Nephron (organoid): ENCODE results near the gene LYSMD4.
A peak's percentile ranks its signal among the peaks of the same experiment; 100 is the strongest.

Source experiments
- H3K27ac Mint-ChIP-seq, 3 experiments: 2 replicates each; pipeline ENCODE4 v1.8.0; 2020; ENCODE audit warnings: mixed read lengths in 3 of 3, mild to moderate bottlenecking in 2 of 3, moderate library complexity in 1 of 3
- H3K27me3 Mint-ChIP-seq: 2 replicates; pipeline ENCODE4 v1.8.0; 2021; ENCODE audit warnings: low read depth, mild to moderate bottlenecking, moderate library complexity, mixed read lengths
- H3K36me3 Mint-ChIP-seq: 2 replicates; pipeline ENCODE4 v1.8.0; 2020; ENCODE audit warnings: low read depth, mixed read lengths
- H3K4me1 Mint-ChIP-seq: 2 replicates; pipeline ENCODE4 v1.8.0; 2020; ENCODE audit warnings: mixed read lengths
- H3K4me3 Mint-ChIP-seq, 3 experiments: 2 replicates each; pipeline ENCODE4 v1.8.0; 2020; ENCODE audit warnings: mild to moderate bottlenecking in 3 of 3, mixed read lengths in 3 of 3, moderate library complexity in 2 of 3
- H3K9me3 Mint-ChIP-seq: 2 replicates; pipeline ENCODE4 v1.8.0; 2020; ENCODE audit warnings: mixed read lengths
- TF ChIP-seq, protein P1 (sequence below), 3 experiments: fragments of 200-600 bp; sonication (generic); IDR thresholded peaks; one replicate each; pipeline ENCODE4 v1.5.0; 2021; ENCODE audit warnings: antibody characterized with exemption in 3 of 3; ENCODE audit not compliant: unreplicated experiment in 3 of 3

The LYSMD4 gene

DNA sequence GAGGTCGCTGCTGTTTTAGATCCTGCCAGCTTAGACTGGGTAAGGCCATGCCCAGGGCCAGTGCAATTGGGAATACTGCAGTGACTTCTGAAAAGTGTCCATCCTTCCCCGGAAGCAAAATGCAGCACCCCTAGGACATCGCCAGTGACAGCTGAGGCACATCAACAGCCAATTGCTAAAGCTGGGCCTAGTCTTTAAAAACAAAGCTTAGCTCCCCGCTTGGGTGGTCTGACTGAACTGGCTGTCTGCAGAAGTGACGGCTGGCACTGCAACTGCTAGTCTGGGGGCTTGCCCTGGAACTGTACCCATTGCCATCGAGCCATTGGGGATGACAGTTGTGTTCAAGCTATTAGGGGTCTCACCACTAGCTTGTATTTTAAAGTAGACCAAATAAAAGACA, 4.3 kb downstream of the LYSMD4 start:
- H3K4me1 Mint-ChIP-seq: peaks cover 42% of the 10 kb centered on the region
- no peaks in the 10 kb centered on the region for H3K27me3 Mint-ChIP-seq
- peaks cover 39% of the 10 kb centered on the region for H3K36me3 Mint-ChIP-seq
- H3K9me3 Mint-ChIP-seq: peaks cover 9% of the 10 kb centered on the region
- no peak overlapping the region for H3K27ac Mint-ChIP-seq
- no peak overlapping the region for H3K4me3 Mint-ChIP-seq
- TF ChIP-seq, protein P1, sequence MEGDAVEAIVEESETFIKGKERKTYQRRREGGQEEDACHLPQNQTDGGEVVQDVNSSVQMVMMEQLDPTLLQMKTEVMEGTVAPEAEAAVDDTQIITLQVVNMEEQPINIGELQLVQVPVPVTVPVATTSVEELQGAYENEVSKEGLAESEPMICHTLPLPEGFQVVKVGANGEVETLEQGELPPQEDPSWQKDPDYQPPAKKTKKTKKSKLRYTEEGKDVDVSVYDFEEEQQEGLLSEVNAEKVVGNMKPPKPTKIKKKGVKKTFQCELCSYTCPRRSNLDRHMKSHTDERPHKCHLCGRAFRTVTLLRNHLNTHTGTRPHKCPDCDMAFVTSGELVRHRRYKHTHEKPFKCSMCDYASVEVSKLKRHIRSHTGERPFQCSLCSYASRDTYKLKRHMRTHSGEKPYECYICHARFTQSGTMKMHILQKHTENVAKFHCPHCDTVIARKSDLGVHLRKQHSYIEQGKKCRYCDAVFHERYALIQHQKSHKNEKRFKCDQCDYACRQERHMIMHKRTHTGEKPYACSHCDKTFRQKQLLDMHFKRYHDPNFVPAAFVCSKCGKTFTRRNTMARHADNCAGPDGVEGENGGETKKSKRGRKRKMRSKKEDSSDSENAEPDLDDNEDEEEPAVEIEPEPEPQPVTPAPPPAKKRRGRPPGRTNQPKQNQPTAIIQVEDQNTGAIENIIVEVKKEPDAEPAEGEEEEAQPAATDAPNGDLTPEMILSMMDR (IDR thresholded peaks at IDR 0.05; ENCODE audit: unreplicated experiment in 3 of 3): no peak

DNA sequence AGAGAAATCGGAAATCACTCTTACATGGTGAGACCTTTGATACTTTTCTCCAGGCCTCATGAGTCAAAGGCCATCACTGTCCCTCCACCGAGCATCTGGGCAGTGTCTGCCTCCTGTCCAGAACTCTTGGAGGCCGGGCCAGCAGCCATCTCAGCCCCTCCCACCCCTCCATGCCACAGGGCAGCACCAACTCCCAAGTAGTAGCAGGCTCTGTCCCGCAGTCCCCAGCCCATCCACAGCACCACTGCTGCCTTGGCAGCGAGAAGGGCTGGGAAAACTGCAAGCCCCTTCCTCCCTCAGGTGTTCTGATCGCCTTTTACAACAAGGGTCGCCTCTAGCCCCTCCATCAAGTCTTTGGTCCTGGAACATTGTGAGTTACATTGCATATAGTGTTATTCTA, 5.5 kb downstream of the LYSMD4 start:
- peaks cover 42% of the 10 kb centered on the region for H3K4me1 Mint-ChIP-seq
- TF ChIP-seq, protein P1 (IDR thresholded peaks at IDR 0.05; ENCODE audit: unreplicated experiment in 3 of 3): no peak
- no peak overlapping the region for H3K4me3 Mint-ChIP-seq
- peaks cover 16% of the 10 kb centered on the region for H3K9me3 Mint-ChIP-seq
- H3K27ac Mint-ChIP-seq: peak overlapping the region in 1 of 3 experiments; percentile 44
- peaks cover 50% of the 10 kb centered on the region for H3K36me3 Mint-ChIP-seq
- no peaks in the 10 kb centered on the region for H3K27me3 Mint-ChIP-seq

DNA sequence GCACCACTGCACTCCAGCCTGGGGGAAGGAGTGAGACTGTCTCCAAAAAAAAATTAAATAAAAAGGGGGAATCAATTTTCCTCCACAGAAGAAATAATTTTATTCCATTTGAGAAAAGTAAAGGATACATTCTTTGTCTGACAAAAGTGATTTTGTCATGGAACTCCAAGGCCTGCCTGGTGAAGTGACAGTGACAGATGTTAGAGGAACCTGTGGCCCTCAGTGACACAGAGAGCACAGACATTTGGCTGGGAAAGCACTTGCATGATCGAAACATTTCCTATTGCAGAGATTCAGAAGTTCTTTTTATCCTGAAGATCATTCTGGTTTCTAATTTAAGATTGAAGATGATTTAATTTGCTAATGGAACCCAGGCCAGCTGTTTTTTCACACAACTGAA, 5.9 kb downstream of the LYSMD4 start:
- H3K9me3 Mint-ChIP-seq: peaks cover 17% of the 10 kb centered on the region
- H3K27me3 Mint-ChIP-seq: no peaks in the 10 kb centered on the region
- H3K4me3 Mint-ChIP-seq: no peak overlapping the region
- peaks cover 52% of the 10 kb centered on the region for H3K36me3 Mint-ChIP-seq
- TF ChIP-seq, protein P1 (IDR thresholded peaks at IDR 0.05; ENCODE audit: unreplicated experiment in 3 of 3): no peak
- H3K27ac Mint-ChIP-seq: peak overlapping the region in 1 of 3 experiments; percentile 44
- peaks cover 41% of the 10 kb centered on the region for H3K4me1 Mint-ChIP-seq

DNA sequence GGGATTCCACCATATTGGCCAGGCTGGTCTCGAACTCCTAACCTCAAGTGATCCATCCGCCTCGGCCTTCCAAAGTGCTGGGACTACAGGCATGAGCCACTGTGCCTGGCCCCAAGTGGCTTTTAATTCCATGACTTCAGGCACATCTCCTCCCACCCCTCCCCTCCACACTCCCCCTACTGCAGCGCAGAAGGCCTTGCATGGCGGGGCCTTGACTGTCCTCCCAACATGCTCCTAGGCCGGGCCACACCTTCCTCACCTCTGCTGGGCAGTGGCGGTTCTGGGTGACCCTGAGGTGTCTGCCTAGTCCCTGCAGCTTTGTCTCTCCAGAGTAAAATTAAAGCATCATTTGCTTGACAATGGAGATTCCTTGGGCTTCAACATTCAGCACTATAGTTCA, 6.9 kb downstream of the LYSMD4 start:
- Mint-ChIP-seq H3K9me3 (peaks cover 23% of the 10 kb centered on the region), H3K36me3 (peaks cover 60% of the 10 kb centered on the region), H3K4me3 (no peak overlapping the region), H3K27me3 (no peaks in the 10 kb centered on the region), H3K4me1 (peaks cover 33% of the 10 kb centered on the region), H3K27ac (peak overlapping the region in 1 of 3 experiments; percentile 7)
- TF ChIP-seq, protein P1 (IDR thresholded peaks at IDR 0.05; ENCODE audit: unreplicated experiment in 3 of 3): no peak

DNA sequence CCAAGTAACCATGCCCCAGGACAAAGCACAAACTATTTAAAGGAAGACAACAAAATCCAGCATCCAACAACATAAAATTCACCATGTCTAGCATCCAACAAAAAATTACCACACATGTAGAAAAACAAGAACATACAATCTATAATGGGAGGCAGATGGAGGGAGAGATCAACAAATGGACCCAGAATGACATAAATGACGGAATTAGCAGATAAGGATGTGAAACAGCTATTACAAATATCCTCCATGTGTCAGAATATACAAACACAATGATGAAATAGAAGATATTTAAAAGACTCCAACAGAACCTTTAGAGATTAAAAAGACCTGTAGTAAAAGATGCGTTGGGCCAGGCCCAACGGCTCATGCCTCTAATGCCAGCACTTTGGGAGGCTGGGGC, 10.8 kb downstream of the LYSMD4 start:
- Mint-ChIP-seq H3K4me1 (peaks cover 31% of the 10 kb centered on the region), H3K4me3 (no peak overlapping the region), H3K27me3 (no peaks in the 10 kb centered on the region), H3K9me3 (peaks cover 26% of the 10 kb centered on the region), H3K36me3 (peaks cover 70% of the 10 kb centered on the region), H3K27ac (no peak overlapping the region)
- TF ChIP-seq, protein P1 (IDR thresholded peaks at IDR 0.05; ENCODE audit: unreplicated experiment in 3 of 3): no peak

DNA sequence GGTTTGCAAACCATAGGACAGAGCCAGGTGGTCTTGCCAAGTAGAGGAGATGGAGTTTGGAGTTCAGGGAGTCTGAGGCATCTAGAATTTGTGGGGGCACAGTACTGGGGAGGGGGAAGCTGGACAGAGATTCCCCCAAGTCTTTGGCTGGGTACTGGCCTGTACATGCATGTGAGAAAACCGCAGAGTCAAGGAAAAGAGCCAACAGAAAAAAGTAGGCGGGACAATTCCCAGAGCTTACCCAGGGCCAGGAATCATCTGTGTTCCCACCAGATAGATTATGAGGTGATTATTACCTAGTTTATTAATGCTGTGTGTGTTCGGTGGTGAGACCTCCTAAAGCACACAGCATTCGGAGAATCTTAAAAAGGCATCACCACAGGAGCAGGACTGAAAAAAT, 11.3 kb downstream of the LYSMD4 start:
- H3K9me3 Mint-ChIP-seq: peaks cover 26% of the 10 kb centered on the region
- TF ChIP-seq, protein P1 (IDR thresholded peaks at IDR 0.05; ENCODE audit: unreplicated experiment in 3 of 3): no peak
- H3K36me3 Mint-ChIP-seq: peaks cover 69% of the 10 kb centered on the region
- H3K4me1 Mint-ChIP-seq: peaks cover 36% of the 10 kb centered on the region
- H3K4me3 Mint-ChIP-seq: no peak overlapping the region
- no peaks in the 10 kb centered on the region for H3K27me3 Mint-ChIP-seq
- no peak overlapping the region for H3K27ac Mint-ChIP-seq
